PC-9 (cell line): ENCODE measurements around the gene TTLL5.

ENCODE experiments used
- CTCF ChIP-seq: fragments of 200-600 bp; sonication (generic); conservative IDR thresholded peaks from 2 replicates; pipeline ENCODE4 v1.6.1; 2017; ENCODE audit warnings: mixed run types, antibody characterized with exemption, mild to moderate bottlenecking, moderate library complexity
- EZH2 ChIP-seq: fragments of 200-600 bp; sonication (generic); IDR thresholded peaks from 2 replicates; pipeline ENCODE4 v1.8.0; 2017; ENCODE audit warnings: antibody characterized with exemption, low read depth

GRCh38 chr14:75825147-75825592, 164.1 kb downstream of the TTLL5 start:
- TF ChIP-seq CTCF (no peak), EZH2 (no peak)
